IPS-11a (cell line): ENCODE data around the gene CCR1.
"Not testable (repeated sequence)": the region's sequence is repeated elsewhere in the genome, so short reads cannot be mapped to it uniquely, and the experiment has no call there.

Experiments used
- H3K4me3 ChIP-seq: one replicate; pipeline ENCODE4 v1.5.1; 2013; ENCODE audit warnings: low read depth, low read length, control low read depth

The CCR1 gene

GRCh38 chr3:46184469-46184868, 23.6 kb downstream of the CCR1 start:
- H3K4me3 ChIP-seq = no peak overlapping the region

GRCh38 chr3:46183330-46183729, 24.8 kb downstream of the CCR1 start:
- H3K4me3 ChIP-seq = no peak overlapping the region

- no peak overlapping the region for H3K4me3 ChIP-seq
Measured at GRCh38 chr3:46168583-46169345, 39.3 kb downstream of the CCR1 start.

GRCh38 chr3:46163556-46164041, 44.5 kb downstream of the CCR1 start:
- no peak overlapping the region for H3K4me3 ChIP-seq

- H3K4me3 ChIP-seq = no peak overlapping the region
Measured at GRCh38 chr3:46162975-46163555, 45.0 kb downstream of the CCR1 start.

GRCh38 chr3:46157685-46158084, 50.4 kb downstream of the CCR1 start:
- H3K4me3 ChIP-seq = not testable (repeated sequence)

- no peak overlapping the region for H3K4me3 ChIP-seq
Measured at GRCh38 chr3:46154311-46154710, 53.8 kb downstream of the CCR1 start.
